Measurements from ENCODE around the gene GLDC.

DNA sequence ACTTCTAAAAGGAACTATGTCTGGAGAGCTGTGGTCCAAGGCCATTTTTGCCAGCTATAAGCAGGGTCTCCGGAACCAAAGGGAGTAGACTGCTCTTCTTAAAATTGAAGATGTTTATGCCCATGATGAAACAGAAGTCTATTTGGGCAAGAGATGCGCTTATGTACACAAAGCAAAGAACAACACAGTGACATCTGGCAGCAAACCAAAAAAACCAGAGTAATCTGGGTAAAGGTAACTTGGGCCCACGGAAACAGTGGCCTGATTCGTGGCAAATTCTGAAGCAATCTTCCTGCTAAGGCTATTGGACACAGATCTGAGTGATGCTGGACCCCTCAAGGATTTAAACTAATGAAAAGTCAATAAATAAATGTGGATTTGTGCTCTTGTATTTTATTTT, 29.7 kb upstream of the GLDC start:
- TF ChIP-seq CTCF (IDR thresholded peaks at IDR 0.05) (no peak), POLR2A (IDR thresholded peaks at IDR 0.05) (no peak), EP300 (IDR thresholded peaks at IDR 0.05) (no peak)

Data from ovary (tissue), 3 donors.